Germinal center (tissue), 1 donor: Measurements from ENCODE around the gene KIAA1328.
"Not testable (repeated sequence)": the region's sequence is repeated elsewhere in the genome, so short reads cannot be mapped to it uniquely, and the experiment has no call there.

Source experiments
- DNase-seq: peaks from one replicate; pipeline ENCODE4 v3.0.0; 2012; ENCODE audit warnings: mixed read lengths, low spot score

The KIAA1328 gene

GRCh38 chr18:36826556-36826955 lies 2.4 kb upstream of the KIAA1328 start:
- no peak for DNase-seq

GRCh38 chr18:36828157-36828629 lies 734 bp upstream of the KIAA1328 start:
- no peak for DNase-seq

DNA sequence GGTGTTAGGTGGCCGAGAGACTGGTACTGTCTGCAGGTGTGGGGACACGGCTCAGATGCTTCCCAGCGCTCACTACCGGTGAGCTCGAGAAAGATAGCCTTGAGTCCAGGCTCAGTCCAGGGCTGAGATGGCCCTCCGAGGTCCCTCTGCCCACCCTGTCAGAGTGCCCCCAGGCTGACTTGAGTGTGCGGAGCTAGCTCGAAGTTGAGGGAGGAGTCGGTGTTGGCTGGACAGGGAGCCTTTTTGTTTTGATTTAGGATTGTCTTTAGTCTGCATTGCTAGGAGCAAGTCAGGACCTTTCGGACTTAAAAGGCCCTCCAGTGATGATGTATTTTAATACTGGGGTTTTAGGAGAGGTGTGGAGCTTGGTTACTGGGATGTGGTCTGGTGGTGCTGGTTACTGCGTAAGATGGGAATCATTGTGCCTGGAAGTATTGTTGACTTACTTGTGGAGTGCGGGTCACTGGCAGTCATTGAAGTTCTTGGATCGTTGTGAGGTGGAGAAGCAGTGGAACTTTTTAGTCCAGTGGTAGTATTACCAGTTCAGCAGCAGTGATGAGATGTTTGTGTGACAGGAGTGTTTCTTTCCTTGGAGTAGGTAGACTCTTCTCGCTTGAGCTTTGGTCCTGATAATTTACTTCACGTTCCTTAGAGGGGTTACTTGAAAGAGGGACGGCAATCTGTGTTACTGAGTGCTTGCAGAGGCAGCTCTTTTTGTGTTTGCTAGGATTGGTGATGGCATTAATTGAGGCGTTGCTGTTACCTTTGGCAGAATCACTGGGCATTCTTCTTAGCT lies 633 bp downstream of the KIAA1328 start:
- no peak for DNase-seq

- no peak for DNase-seq
Measured at GRCh38 chr18:36830158-36830495, 1.2 kb downstream of the KIAA1328 start.

- no peak for DNase-seq
Measured at GRCh38 chr18:36831139-36831538, 2.2 kb downstream of the KIAA1328 start.

GRCh38 chr18:36833120-36833519 lies 4.2 kb downstream of the KIAA1328 start:
- DNase-seq, result no peak

DNA sequence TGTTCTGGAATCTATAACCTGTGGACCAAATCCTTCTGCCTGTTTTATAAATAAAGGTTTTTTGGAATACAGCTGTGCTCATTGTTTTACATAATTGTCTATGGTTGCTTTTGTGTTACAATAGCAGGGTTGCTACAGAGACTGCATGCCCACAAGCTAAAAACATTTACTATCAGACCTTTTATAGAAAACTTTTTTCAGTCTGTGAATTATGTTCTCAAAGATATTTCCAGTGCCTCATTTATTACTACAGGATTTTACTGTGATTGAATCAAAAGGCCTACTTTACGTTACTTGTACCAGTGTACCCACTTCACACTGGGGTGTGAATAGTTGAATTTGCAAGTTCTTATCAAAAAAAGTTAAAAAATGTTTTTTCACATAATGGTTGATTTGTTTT lies 7.0 kb downstream of the KIAA1328 start:
- DNase-seq, result no peak

DNA sequence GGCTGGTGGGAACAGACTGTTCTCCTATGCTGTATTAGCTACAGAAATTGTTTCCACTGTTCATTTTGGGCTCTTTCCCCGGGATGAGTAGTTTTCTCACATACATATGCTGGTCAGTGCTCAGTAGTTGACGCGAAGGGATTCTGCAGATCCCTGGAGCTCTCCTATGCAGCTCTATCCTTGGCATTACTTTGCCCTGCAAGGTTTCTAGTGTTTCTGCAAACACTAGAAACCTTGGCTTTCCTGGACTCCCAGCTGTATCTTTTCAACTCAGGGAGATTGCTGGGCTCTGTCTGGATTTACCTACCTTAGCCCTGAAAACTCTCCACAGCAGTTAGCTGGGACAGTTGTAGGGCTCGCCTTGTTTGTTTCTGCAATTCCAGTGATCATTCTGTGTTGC lies 10.9 kb downstream of the KIAA1328 start:
- DNase-seq, result no peak

GRCh38 chr18:36843199-36843598 lies 14.3 kb downstream of the KIAA1328 start:
- no peak for DNase-seq

GRCh38 chr18:36843784-36844183 lies 14.9 kb downstream of the KIAA1328 start:
- DNase-seq, result no peak

DNA sequence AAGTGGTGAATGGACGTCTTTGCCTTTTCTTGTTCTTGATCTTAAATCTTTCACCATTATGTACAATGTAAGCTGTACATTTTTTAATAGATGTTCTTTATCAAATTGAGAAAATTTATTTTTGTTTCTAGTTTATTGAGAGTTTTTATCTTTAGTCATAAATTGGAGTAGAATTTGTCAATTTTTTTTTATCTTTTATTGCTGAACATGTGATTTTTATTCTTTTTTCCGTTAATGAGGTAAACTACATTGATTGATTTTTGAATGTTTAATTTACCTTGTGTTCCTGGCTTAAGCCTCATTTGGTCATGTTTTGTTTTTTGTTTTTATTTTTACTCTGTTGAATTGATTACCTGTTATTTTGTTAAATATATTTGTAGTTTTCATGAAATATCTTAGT lies 19.7 kb downstream of the KIAA1328 start:
- no peak for DNase-seq

DNA sequence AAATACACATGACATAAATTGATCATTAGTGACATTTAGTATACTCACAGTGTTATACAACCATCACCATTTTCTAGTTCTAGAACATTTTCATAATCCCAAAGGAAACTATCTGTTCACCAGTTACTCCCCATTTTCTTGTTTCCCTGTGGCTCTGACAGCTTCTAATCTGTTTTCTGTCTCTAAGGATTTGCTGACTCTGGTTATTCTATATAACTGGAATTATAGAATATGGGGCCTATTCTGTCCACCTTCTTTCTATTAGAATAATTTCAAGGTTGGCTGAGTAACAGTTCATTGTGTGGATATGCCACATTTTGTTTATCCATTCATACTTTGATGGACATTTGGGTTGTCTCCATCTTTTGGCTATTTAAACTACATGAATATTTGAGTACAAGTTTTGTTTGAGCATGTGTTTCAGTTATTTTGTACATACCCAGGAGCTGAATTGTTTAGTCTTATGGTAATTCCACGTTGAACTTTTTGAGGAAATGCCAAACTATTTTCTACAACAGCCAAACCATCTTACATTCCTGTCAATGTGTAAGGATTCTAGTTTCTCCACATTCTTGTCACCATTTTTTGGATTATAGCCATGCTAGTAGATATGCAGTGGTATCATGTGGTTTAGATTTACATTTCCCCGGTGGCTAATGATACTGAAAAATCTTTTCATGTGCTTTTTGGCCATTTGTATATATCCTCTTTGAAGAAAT lies 20.5 kb downstream of the KIAA1328 start:
- DNase-seq, result no peak

DNA sequence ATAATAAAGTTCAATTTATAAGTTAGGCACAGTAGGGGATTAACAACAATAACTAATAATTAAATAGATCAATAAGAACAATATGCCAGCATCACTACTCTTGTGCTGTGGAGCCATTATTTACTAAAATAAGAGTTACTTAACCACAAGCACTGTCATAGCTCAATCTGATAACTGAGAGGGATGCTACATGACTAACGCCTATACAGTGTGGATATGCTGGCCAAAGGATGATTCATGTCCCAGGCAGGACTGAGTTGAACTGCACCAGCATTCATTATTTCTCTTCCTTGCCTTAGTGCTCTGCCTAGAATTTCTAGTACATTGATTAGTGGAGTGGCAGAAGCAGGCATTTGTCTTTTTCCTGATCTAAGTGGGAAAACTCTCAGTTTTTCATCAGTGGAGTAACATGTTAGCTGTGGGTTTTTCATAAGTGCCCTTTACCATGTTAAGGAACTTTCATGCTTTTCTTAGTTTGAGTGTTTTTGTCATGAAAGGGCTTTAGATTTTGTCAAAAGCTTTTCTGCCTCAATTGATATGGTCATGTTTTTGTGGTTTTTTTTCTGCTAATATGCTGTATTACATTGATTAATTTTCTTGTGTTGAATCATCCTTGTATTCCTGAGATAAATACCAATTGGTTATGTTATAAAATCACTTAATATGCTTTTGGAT lies 21.7 kb downstream of the KIAA1328 start:
- DNase-seq, result no peak

DNA sequence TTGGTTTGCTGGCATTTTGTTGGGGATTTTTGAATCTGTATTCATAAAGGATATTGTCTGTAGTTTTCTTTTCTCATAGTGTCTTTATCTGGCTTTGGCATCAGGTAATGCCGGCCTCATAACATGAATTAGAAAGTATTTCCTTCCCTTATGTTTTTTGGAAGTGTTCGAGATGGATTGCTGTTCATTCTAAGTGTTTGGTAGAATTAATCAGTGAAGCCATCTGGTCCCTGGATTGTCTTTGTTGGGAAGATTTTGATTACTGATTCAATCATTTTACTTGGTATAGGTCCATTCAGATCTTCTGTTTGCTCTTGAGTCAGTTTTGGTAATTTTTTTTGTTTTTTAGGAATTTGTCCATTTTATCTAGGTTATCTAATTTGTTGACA lies 22.3 kb downstream of the KIAA1328 start:
- DNase-seq, result no peak

- no peak for DNase-seq
Measured at GRCh38 chr18:36856815-36857214, 27.9 kb downstream of the KIAA1328 start.

- DNase-seq, result no peak
Measured at GRCh38 chr18:36862182-36862581, 33.3 kb downstream of the KIAA1328 start.

- no peak for DNase-seq
Measured at GRCh38 chr18:36867056-36867455, 38.1 kb downstream of the KIAA1328 start.

- DNase-seq, result no peak
Measured at GRCh38 chr18:36871801-36872200, 42.9 kb downstream of the KIAA1328 start.

- no peak for DNase-seq
Measured at GRCh38 chr18:36872329-36872728, 43.4 kb downstream of the KIAA1328 start.

GRCh38 chr18:36873826-36874225 lies 44.9 kb downstream of the KIAA1328 start:
- not testable (repeated sequence) for DNase-seq

- not testable (repeated sequence) for DNase-seq
Measured at GRCh38 chr18:36879796-36880195, 50.9 kb downstream of the KIAA1328 start.

DNA sequence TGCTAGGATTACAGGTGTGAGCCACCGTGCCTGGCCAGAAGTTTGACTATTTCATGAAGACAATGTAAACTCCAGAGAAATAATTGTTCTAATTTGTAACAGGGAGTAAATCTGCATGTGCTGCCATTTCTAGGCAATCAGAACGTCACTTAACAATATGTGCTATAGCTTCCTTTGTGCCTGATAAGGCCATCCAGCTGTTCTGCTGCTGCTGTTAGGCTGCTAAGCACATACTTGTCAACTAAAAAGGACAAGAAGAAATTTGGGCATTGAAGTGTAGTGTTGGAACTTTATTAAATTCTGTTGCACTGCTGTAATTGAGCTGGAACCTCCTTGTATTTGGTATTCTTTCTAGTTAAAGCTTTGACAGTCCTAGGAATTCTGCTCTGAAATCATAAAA lies 57.1 kb downstream of the KIAA1328 start:
- no peak for DNase-seq

- DNase-seq, result no peak
Measured at GRCh38 chr18:36887114-36887513, 58.2 kb downstream of the KIAA1328 start.
